Hepatocyte (in vitro differentiated cells): ENCODE results near the gene TMED10. TPM values are rescaled to one million over a fixed set of nuclear protein-coding genes. Genes with fewer than 3 reads are reported as not detected.
A peak's percentile ranks its signal among the peaks of the same experiment; 100 is the strongest.

Source experiments
- DNase-seq: peaks from one replicate; pipeline ENCODE4 v3.0.0-alpha.2; 2016; ENCODE audit warnings: low spot score
- H2AFZ ChIP-seq: fragments of 200-600 bp; sonication (generic); 2 replicates; pipeline ENCODE4 v1.6.0; 2016; ENCODE audit warnings: antibody characterized with exemption, mild to moderate bottlenecking
- H3K27ac ChIP-seq: fragments of 200-600 bp; sonication (generic); 2 replicates; pipeline ENCODE4 v1.5.1; 2016; ENCODE audit warnings: mild to moderate bottlenecking
- H3K27me3 ChIP-seq: fragments of 200-600 bp; sonication (generic); 2 replicates; pipeline ENCODE4 v1.6.1; 2016
- H3K36me3 ChIP-seq: fragments of 200-600 bp; sonication (generic); replicated peaks from 2 replicates; pipeline ENCODE4 v1.5.1; 2016; ENCODE audit warnings: low read depth; ENCODE audit not compliant: insufficient read depth
- H3K4me1 ChIP-seq: fragments of 200-600 bp; sonication (generic); 2 replicates; pipeline ENCODE4 v1.5.1; 2016; ENCODE audit warnings: mild to moderate bottlenecking, moderate library complexity; ENCODE audit not compliant: insufficient read depth
- H3K4me2 ChIP-seq: fragments of 200-600 bp; sonication (generic); 2 replicates; pipeline ENCODE4 v1.6.0; 2016
- H3K4me3 ChIP-seq: fragments of 200-600 bp; sonication (generic); 2 replicates; pipeline ENCODE4 v1.5.1; 2016; ENCODE audit warnings: mild to moderate bottlenecking
- H3K79me2 ChIP-seq: fragments of 200-600 bp; sonication (generic); 2 replicates; pipeline ENCODE4 v1.6.0; 2017; ENCODE audit warnings: mild to moderate bottlenecking
- H3K9me2 ChIP-seq: fragments of 200-600 bp; sonication (generic); replicated peaks from 2 replicates; pipeline ENCODE4 v1.6.0; 2017; ENCODE audit warnings: mild to moderate bottlenecking; ENCODE audit not compliant: insufficient read depth
- H3K9me3 ChIP-seq: fragments of 200-600 bp; sonication (generic); 2 replicates; pipeline ENCODE4 v1.5.1; 2016; ENCODE audit warnings: low read depth, mild to moderate bottlenecking
- H4K20me1 ChIP-seq: fragments of 200-600 bp; sonication (generic); 2 replicates; pipeline ENCODE4 v1.6.0; 2016; ENCODE audit warnings: mild to moderate bottlenecking; ENCODE audit not compliant: insufficient read depth, poor library complexity, severe bottlenecking
- EZH2 ChIP-seq: fragments of 200-600 bp; sonication (generic); IDR thresholded peaks from 2 replicates; pipeline ENCODE4 v1.6.1; 2016; ENCODE audit warnings: antibody characterized with exemption, mild to moderate bottlenecking, borderline replicate concordance
- EZH2phosphoT487 ChIP-seq: fragments of 200-600 bp; sonication (generic); IDR thresholded peaks from one replicate; pipeline ENCODE4 v1.6.1; 2018; ENCODE audit warnings: antibody characterized with exemption, mild to moderate bottlenecking, low read depth, moderate library complexity; ENCODE audit not compliant: unreplicated experiment, severe bottlenecking
- WGBS: methylation state at CpG from one replicate; pipeline ENCODE4 v1.1.6; 2016; ENCODE audit warnings: low lambda C conversion rate; ENCODE audit errors: missing lambda C conversion rate; 5-methylcytosine and 5-hydroxymethylcytosine counted together
- polyA plus RNA-seq: library from polyadenylated mRNA; unstranded; fragments of >200 nt; fragmentation: Nextera tagmentation; extraction: Ambion mirVana; gene quantifications from 2 replicates; pipeline ENCODE4 v1.2.1, GENCODE V29; 2016
- total RNA-seq: library from RNA; depleted of rRNA; stranded (reverse); fragments of >200 nt; gene quantifications from 2 replicates; pipeline ENCODE4 v1.2.3, GENCODE V29; 2014
- TF ChIP-seq, protein P1 (sequence below): fragments of 200-600 bp; sonication (generic); IDR thresholded peaks from 2 replicates; pipeline ENCODE4 v1.5.1; 2016; ENCODE audit warnings: antibody characterized with exemption, mild to moderate bottlenecking; ENCODE audit not compliant: poor library complexity

Gene TMED10
- total and polyA plus RNA-seq, 2 experiments from 2014 or later = 375 to 390 TPM

DNA sequence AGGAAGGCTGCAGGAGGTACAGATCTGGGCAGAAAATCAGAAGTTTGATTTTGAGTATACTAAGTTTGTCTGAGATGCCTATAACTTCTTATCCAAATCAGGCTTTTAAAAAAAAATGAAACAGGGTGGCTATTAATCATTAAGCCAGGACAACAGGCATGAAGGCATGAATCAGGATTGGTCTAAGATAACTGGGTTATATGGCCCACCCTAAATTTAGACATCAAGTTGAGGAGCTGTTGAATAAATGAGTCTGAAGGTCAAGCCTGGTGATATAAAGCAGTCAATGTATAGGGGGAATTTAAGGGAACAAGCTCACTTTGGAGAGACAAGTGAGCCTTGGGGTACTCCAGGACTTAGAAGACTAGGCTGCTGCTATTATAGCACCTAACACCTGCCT, 78.2 kb downstream of the TMED10 start:
- Histone ChIP-seq H3K27ac (no peak overlapping the region), H3K4me2 (no peak overlapping the region), H3K9me3 (no peaks in the 10 kb centered on the region), H4K20me1 (no peaks in the 10 kb centered on the region), H3K36me3 (no peaks in the 10 kb centered on the region), H3K4me3 (no peak overlapping the region), H3K79me2 (no peaks in the 10 kb centered on the region), H3K27me3 (no peaks in the 10 kb centered on the region), H3K4me1 (peaks cover 3% of the 10 kb centered on the region), H3K9me2 (no peaks in the 10 kb centered on the region), H2AFZ (no peak overlapping the region)
- TF ChIP-seq EZH2phosphoT487 (no peak), EZH2 (no peak)
- TF ChIP-seq, protein P1, sequence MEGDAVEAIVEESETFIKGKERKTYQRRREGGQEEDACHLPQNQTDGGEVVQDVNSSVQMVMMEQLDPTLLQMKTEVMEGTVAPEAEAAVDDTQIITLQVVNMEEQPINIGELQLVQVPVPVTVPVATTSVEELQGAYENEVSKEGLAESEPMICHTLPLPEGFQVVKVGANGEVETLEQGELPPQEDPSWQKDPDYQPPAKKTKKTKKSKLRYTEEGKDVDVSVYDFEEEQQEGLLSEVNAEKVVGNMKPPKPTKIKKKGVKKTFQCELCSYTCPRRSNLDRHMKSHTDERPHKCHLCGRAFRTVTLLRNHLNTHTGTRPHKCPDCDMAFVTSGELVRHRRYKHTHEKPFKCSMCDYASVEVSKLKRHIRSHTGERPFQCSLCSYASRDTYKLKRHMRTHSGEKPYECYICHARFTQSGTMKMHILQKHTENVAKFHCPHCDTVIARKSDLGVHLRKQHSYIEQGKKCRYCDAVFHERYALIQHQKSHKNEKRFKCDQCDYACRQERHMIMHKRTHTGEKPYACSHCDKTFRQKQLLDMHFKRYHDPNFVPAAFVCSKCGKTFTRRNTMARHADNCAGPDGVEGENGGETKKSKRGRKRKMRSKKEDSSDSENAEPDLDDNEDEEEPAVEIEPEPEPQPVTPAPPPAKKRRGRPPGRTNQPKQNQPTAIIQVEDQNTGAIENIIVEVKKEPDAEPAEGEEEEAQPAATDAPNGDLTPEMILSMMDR = no peak
- DNase-seq = peak; percentile 15

DNA sequence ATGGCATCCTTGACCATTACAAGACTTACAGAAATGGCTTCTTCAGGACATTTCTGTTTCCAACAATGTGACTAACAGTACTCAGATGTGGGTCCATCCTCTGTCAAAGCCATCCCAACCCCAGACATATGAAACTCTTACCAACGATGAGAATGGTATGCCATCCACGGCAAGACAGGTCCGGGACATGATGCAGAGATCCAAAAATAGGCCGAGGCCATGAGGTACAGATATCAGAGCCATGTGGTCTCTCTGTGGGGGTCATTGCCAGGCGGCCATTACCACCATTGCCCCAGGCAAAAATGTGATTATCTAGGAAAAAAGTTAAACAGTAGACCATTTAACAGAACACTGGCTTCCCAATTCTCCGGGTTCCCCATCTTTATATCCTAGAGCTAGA, 79.5 kb downstream of the TMED10 start:
- Histone ChIP-seq H3K9me2 (no peaks in the 10 kb centered on the region), H3K4me2 (no peak overlapping the region), H4K20me1 (no peaks in the 10 kb centered on the region), H3K79me2 (no peaks in the 10 kb centered on the region), H3K27me3 (no peaks in the 10 kb centered on the region), H3K4me3 (no peak overlapping the region), H3K27ac (no peak overlapping the region), H3K36me3 (no peaks in the 10 kb centered on the region), H3K9me3 (no peaks in the 10 kb centered on the region), H2AFZ (no peak overlapping the region), H3K4me1 (peaks cover 3% of the 10 kb centered on the region)
- no peak for DNase-seq
- 88% methylated on average over 6 of the region's 6 CpGs for WGBS
- TF ChIP-seq, protein P1 = no peak
- no peak for TF ChIP-seq EZH2phosphoT487
- no peak for TF ChIP-seq EZH2

DNA sequence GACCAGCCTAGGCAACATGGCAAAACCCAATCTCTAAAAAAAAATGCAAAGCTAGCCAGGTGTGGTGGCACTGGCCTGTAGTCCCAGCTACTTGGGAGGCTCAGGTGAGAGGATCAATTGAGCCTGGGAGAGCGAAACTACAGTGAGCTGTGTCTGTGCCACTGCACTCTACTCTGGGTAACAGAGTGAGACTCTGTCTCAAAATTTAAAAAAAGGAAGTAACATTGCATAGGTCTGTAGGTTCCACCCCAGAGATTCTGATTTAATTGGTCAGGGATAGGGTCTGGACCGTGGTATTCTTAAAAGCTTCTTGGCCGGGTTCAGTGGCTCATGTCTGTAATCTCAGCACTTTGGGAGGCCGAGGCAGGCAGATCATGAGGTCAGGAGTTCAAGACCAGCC, 80.7 kb downstream of the TMED10 start:
- 100% methylated on average over 4 of the region's 4 CpGs for WGBS
- H3K79me2 ChIP-seq = no peaks in the 10 kb centered on the region
- no peak overlapping the region for H3K4me3 ChIP-seq
- H4K20me1 ChIP-seq = no peaks in the 10 kb centered on the region
- no peak overlapping the region for H3K27ac ChIP-seq
- no peak overlapping the region for H3K4me2 ChIP-seq
- no peaks in the 10 kb centered on the region for H3K27me3 ChIP-seq
- H3K9me2 ChIP-seq = no peaks in the 10 kb centered on the region
- H3K9me3 ChIP-seq = no peaks in the 10 kb centered on the region
- H3K4me1 ChIP-seq = peaks cover 3% of the 10 kb centered on the region
- no peak overlapping the region for H2AFZ ChIP-seq
- no peak for DNase-seq
- no peaks in the 10 kb centered on the region for H3K36me3 ChIP-seq
- TF ChIP-seq EZH2 (no peak), EZH2phosphoT487 (no peak)
- TF ChIP-seq, protein P1 = no peak

DNA sequence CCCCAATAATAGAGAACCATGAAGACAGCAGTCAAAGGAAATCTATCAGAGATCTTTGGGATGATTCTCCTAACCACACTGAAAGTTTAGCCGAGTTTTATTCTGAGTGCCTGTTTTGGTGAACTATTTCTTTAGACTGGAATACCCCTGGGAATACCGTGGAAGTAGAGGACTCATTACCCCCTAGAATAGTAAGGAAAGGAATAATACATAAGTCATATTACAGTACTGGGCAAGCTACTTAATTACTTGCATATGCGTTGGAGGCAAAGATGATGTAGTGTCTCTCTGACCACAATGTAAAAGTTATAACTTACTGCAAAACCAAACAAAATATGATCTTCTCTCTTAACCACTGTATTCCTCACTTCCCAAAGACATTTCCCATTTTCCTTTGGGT, 81.5 kb downstream of the TMED10 start:
- H3K9me3 ChIP-seq = no peaks in the 10 kb centered on the region
- H3K79me2 ChIP-seq = no peaks in the 10 kb centered on the region
- no peaks in the 10 kb centered on the region for H3K36me3 ChIP-seq
- H3K27ac ChIP-seq = no peak overlapping the region
- H2AFZ ChIP-seq = no peak overlapping the region
- H3K4me2 ChIP-seq = no peak overlapping the region
- no peaks in the 10 kb centered on the region for H3K9me2 ChIP-seq
- no peak overlapping the region for H3K4me3 ChIP-seq
- WGBS = 91% methylated on average over 3 of the region's 3 CpGs
- no peak for DNase-seq
- TF ChIP-seq EZH2 = no peak
- TF ChIP-seq EZH2phosphoT487 = no peak
- TF ChIP-seq, protein P1 = no peak
- H3K27me3 ChIP-seq = no peaks in the 10 kb centered on the region
- no peaks in the 10 kb centered on the region for H4K20me1 ChIP-seq
- H3K4me1 ChIP-seq = peaks cover 3% of the 10 kb centered on the region
